Gastroesophageal sphincter (tissue), 4 donors: ENCODE data around the gene DPYD. TPM values are rescaled to one million over a fixed set of nuclear protein-coding genes. Genes with fewer than 3 reads are reported as not detected.

Experiments
- ATAC-seq: fragments of 150-250 bp; one replicate; pipeline ENCODE4 v1.9.1; 2016; ENCODE audit warnings: mild to moderate bottlenecking, moderate library complexity
- H3K27ac ChIP-seq, 4 donors: fragments of 200-600 bp; sonication (generic) in 3 of 4; 1 replicate in 3 of 4; 2 replicates in 1 of 4; pipeline ENCODE4 v1.5.1; 2016 to 2019
- H3K27me3 ChIP-seq: fragments of 200-600 bp; sonication (generic); one replicate; pipeline ENCODE4 v1.5.1; 2019
- H3K36me3 ChIP-seq, 2 donors: fragments of 200-600 bp; sonication (generic); one replicate each; pipeline ENCODE4 v1.5.1; 2019; ENCODE audit warnings: control low read depth in 1 of 2
- H3K4me1 ChIP-seq, 3 donors: fragments of 200-600 bp; sonication (generic); 1 replicate in 2 of 3; 2 replicates in 1 of 3; pipeline ENCODE4 v1.5.1; 2016 to 2019; ENCODE audit warnings: control low read depth in 2 of 3
- H3K4me3 ChIP-seq, 2 donors: fragments of 200-600 bp; sonication (generic); one replicate each; pipeline ENCODE4 v1.5.1; 2019; ENCODE audit warnings: mild to moderate bottlenecking in 1 of 2, moderate library complexity in 1 of 2
- H3K9me3 ChIP-seq, 3 donors: fragments of 200-600 bp; sonication (generic); one replicate each; pipeline ENCODE4 v1.5.1; 2017 to 2019; ENCODE audit warnings: control low read depth in 2 of 3
- EP300 ChIP-seq: sonication (generic); formaldehyde crosslinking; IDR thresholded peaks from one replicate; pipeline ENCODE4 v1.6.1; 2017; ENCODE audit warnings: antibody characterized with exemption, mild to moderate bottlenecking
- POLR2A ChIP-seq, 2 donors: fragments of 450-650 bp; IDR thresholded peaks; one replicate each; pipeline ENCODE4 v1.6.1; 2017; ENCODE audit warnings: antibody characterized with exemption in 2 of 2, mild to moderate bottlenecking in 2 of 2, moderate library complexity in 1 of 2
- POLR2AphosphoS5 ChIP-seq: sonication (generic); formaldehyde crosslinking; IDR thresholded peaks from one replicate; pipeline ENCODE4 v1.6.1; 2017; ENCODE audit warnings: antibody characterized with exemption
- WGBS, 2 donors: methylation state at CpG; one replicate each; pipeline ENCODE4 v1.1.5; 2018; ENCODE audit warnings: low coverage in 1 of 2; 5-methylcytosine and 5-hydroxymethylcytosine counted together
- total RNA-seq, 4 donors: library from RNA; depleted of rRNA; stranded (reverse); fragments of >200 nt; gene quantifications; one replicate each; pipeline ENCODE4 v1.1.0, GENCODE V29; 2016
- TF ChIP-seq, protein P1 (sequence below), 4 experiments: fragments of 200-600 bp in 2 of 4; fragments of 450-650 bp in 2 of 4; sonication (generic) in 1 of 4; IDR thresholded peaks; one replicate each; pipeline ENCODE4 v1.5.1; 2017 to 2019; ENCODE audit warnings: antibody characterized with exemption in 4 of 4, mild to moderate bottlenecking in 2 of 4, moderate library complexity in 2 of 4

Gene DPYD
- total RNA-seq, 4 donors from 2014 or later: 31.2 to 53.0 (median 43.2) TPM

DNA sequence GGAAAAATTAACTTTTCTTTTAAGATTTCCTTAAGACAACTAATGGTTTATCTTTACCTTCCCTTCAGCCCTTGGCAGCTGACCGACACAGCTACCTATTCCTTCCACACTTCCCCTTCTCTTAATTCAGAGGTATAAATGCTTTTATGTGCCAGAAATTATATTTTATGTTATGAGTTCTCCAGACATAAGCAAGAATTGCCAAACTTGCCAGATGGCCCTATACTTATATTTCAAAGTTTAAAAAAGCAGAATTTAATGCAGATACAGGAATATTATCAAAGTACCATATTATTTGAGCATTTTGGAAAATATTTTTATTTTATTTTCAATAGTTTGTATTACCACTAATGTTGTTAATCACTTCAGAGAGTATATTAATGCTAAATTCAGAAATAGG is 754.2 kb downstream of the DPYD start:
- no peaks in the 10 kb centered on the region for H3K36me3 ChIP-seq
- H3K27me3 ChIP-seq: no peaks in the 10 kb centered on the region
- no peaks in the 10 kb centered on the region for H3K4me1 ChIP-seq
- peaks cover 0 to 10% (median 0%) of the 10 kb centered on the region in 3 donors for H3K9me3 ChIP-seq
- no peak overlapping the region for H3K4me3 ChIP-seq
- H3K27ac ChIP-seq: no peak overlapping the region
- whole genome bisulfite sequencing, 2 donors: 67 to 90% methylated on average over 1 of the region's 1 CpG
- no peak for TF ChIP-seq POLR2AphosphoS5
- TF ChIP-seq, protein P1, sequence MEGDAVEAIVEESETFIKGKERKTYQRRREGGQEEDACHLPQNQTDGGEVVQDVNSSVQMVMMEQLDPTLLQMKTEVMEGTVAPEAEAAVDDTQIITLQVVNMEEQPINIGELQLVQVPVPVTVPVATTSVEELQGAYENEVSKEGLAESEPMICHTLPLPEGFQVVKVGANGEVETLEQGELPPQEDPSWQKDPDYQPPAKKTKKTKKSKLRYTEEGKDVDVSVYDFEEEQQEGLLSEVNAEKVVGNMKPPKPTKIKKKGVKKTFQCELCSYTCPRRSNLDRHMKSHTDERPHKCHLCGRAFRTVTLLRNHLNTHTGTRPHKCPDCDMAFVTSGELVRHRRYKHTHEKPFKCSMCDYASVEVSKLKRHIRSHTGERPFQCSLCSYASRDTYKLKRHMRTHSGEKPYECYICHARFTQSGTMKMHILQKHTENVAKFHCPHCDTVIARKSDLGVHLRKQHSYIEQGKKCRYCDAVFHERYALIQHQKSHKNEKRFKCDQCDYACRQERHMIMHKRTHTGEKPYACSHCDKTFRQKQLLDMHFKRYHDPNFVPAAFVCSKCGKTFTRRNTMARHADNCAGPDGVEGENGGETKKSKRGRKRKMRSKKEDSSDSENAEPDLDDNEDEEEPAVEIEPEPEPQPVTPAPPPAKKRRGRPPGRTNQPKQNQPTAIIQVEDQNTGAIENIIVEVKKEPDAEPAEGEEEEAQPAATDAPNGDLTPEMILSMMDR (IDR thresholded peaks at IDR 0.05): no peak
- no peak for TF ChIP-seq POLR2A (IDR thresholded peaks at IDR 0.05)
- TF ChIP-seq EP300: no peak
- no peak for ATAC-seq

DNA sequence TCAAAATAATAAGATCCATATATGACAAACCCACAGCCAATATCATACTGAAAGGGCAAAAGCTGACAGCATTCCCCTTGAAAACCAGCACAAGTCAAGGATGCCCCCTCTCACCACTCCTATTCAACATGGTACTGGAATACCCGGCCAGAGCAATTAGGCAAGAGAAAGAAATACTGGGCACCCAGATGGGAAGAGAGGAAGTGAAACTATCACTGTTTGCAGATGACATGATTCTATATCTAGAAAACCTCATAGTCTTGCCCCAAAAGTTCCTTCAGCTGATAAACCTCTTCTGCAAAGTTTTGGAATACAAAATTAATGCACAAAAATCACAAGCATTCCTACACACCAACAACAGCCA is 756.6 kb downstream of the DPYD start:
- no peak for TF ChIP-seq POLR2AphosphoS5
- TF ChIP-seq, protein P1 (IDR thresholded peaks at IDR 0.05): no peak
- TF ChIP-seq EP300: no peak
- no peak for TF ChIP-seq POLR2A (IDR thresholded peaks at IDR 0.05)
- peaks cover 0 to 7% (median 0%) of the 10 kb centered on the region in 3 donors for H3K4me1 ChIP-seq
- H3K36me3 ChIP-seq: no peaks in the 10 kb centered on the region
- no peak overlapping the region for H3K27ac ChIP-seq
- H3K4me3 ChIP-seq: no peak overlapping the region
- no peak for ATAC-seq
- H3K9me3 ChIP-seq: peaks cover 0 to 10% (median 0%) of the 10 kb centered on the region in 3 donors
- H3K27me3 ChIP-seq: no peaks in the 10 kb centered on the region
- WGBS, 2 donors: 20 to 83% methylated on average over 1 of the region's 1 CpG

DNA sequence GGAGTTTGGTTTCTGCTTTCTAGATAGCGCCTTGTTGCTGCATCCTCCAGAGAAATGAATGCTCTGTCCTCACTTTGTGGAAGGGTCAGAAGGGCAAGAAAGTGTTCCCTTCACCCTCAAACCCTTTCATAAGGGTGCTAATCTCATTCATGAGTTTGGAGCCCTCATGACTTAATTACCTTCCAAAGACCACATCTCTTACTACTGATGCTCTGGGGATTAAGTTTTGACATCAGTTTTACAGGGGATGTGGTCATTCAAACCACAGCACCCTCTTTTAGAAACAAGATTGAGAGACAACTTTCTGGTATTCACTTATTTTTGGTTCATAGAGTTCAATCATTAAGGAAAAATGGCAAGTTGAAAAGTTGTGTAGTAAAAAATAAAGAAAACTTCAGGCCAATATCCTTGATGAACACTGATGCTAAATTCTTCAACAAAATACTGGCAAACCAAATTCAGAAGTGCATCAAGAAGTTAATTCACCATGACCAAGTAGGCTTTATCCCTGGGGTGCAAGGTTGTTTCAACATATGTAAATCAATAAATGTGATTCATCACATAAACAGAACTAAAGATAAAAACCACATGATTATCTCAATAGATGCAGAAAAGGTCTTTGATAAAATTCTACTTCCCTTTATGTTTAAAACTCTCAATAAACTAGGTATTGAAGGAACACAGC is 757.1 kb downstream of the DPYD start:
- no peak overlapping the region for H3K4me3 ChIP-seq
- no peak overlapping the region for H3K27ac ChIP-seq
- H3K9me3 ChIP-seq: peaks cover 0 to 10% (median 0%) of the 10 kb centered on the region in 3 donors
- TF ChIP-seq EP300 (no peak), POLR2A (IDR thresholded peaks at IDR 0.05) (no peak), POLR2AphosphoS5 (no peak)
- TF ChIP-seq, protein P1 (IDR thresholded peaks at IDR 0.05): no peak
- H3K27me3 ChIP-seq: no peaks in the 10 kb centered on the region
- no peaks in the 10 kb centered on the region for H3K36me3 ChIP-seq
- ATAC-seq: no peak
- 83% methylated on average over 1 of the region's 1 CpG; no CpG with 5 or more reads in 1 of the 2 donors for WGBS, 2 donors
- H3K4me1 ChIP-seq: peaks cover 0 to 7% (median 0%) of the 10 kb centered on the region in 3 donors

DNA sequence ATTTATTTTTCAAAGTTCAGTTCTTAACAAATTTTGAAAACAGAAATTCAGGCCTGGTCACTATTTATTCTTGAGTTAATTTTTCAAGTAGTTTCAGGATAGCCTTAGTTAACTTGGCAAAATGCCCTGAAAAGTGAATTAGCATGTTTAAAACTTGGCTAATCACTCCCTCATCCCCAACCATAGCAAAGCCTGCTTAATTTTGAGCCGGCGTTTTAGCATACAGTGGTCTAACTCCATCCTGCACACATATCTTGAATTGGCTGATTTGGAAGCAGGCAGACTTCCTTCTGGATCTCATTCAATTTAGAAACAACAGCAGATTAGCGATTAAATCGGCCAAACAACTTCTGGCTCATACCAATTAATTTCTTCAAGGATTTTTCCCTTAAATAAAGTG is 760.0 kb downstream of the DPYD start:
- Histone ChIP-seq H3K27me3 (no peaks in the 10 kb centered on the region), H3K4me3 (no peak overlapping the region), H3K9me3 (peaks cover 0 to 10% (median 0%) of the 10 kb centered on the region in 3 donors), H3K4me1 (peaks cover 0 to 7% (median 0%) of the 10 kb centered on the region in 3 donors), H3K36me3 (no peaks in the 10 kb centered on the region), H3K27ac (no peak overlapping the region)
- no peak for ATAC-seq
- WGBS, 2 donors: 8 to 22% methylated on average over 4 of the region's 4 CpGs
- TF ChIP-seq POLR2A (IDR thresholded peaks at IDR 0.05) (no peak), POLR2AphosphoS5 (no peak), EP300 (no peak)
- TF ChIP-seq, protein P1 (IDR thresholded peaks at IDR 0.05): no peak

DNA sequence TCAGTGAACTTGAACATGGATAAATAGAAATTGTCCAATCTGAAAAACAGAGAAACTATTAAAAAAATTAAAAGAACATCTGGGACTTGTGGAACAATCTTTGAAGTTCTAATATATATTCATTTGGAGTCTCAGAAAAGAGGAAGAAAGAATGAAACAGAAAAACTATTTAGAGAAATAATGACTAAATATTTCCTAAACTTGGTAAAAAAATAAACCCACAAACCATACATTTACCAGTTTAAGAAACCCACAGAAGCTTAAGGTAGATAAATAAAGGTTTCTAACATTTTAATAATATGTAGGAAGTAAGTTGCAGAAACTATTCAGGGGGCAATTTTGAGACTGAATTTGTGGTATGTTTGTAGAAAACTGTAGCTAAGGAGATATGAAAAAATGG is 761.5 kb downstream of the DPYD start:
- H3K27me3 ChIP-seq: no peaks in the 10 kb centered on the region
- H3K4me3 ChIP-seq: no peak overlapping the region
- no peak for TF ChIP-seq POLR2AphosphoS5
- TF ChIP-seq POLR2A (IDR thresholded peaks at IDR 0.05): no peak
- TF ChIP-seq, protein P1 (IDR thresholded peaks at IDR 0.05): no peak

More for the DNA sequence above, 761.5 kb downstream of the DPYD start:
- H3K27ac ChIP-seq: no peak overlapping the region
- ATAC-seq: no peak
- no peaks in the 10 kb centered on the region for H3K36me3 ChIP-seq
- peaks cover 0 to 7% (median 0%) of the 10 kb centered on the region in 3 donors for H3K4me1 ChIP-seq
- H3K9me3 ChIP-seq: peaks cover 0 to 5% (median 0%) of the 10 kb centered on the region in 3 donors
